Skeletal muscle cell (primary cell): ENCODE measurements around the gene ATP2C2.
"Not testable (repeated sequence)": the region's sequence is repeated elsewhere in the genome, so short reads cannot be mapped to it uniquely, and the experiment has no call there.

Source experiments
- DNase-seq: peaks from one replicate; pipeline ENCODE4 v3.0.0-alpha.2; 2010; ENCODE audit warnings: low read depth
- H3K4me3 ChIP-seq: 2 replicates; pipeline ENCODE4 v1.5.1; 2011; ENCODE audit warnings: low read depth, mild to moderate bottlenecking, control low read depth, low read length, moderate library complexity

The ATP2C2 gene

DNA sequence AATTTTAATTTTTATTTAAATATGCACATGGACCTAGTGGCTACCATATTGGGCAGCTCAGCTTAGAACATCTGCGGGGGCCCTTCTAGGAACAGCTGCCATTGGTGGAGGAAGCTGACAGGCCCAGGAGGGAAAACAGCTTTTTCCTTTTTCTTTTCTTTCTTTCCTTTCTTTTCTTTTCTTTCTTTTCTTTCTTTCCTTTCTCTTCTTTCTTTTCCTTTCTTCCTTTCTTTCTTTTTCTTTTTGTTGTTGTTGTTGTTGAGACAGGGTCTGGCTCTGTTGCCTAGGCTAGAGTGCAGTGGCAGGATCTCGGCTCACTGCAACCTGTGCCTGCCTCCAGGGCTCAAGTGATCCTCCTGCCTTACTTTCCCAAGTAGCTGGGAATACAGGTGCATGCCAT, 43.4 kb downstream of the ATP2C2 start:
- DNase-seq = no peak
- no peak overlapping the region for H3K4me3 ChIP-seq

DNA sequence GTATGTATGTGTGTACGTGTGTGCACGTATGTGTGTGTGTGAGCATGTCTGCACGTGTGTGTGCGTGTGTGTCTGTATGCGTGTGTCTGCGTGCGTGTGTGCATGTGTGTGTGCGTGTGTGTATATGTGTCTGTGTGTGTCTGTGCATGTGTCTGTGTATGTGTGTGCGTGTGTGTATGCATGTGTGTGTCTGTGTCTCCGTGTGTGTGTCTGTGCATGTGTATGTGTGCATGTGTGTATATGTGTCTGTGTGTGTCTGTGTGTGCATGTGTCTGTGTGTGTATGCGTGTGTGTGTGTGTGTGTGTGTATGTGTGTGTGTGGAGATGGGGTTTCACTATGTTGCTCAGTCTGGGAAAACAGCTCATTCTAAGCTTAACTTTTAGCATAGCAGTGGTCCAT, 43.9 kb downstream of the ATP2C2 start:
- H3K4me3 ChIP-seq = no peak overlapping the region
- no peak for DNase-seq

DNA sequence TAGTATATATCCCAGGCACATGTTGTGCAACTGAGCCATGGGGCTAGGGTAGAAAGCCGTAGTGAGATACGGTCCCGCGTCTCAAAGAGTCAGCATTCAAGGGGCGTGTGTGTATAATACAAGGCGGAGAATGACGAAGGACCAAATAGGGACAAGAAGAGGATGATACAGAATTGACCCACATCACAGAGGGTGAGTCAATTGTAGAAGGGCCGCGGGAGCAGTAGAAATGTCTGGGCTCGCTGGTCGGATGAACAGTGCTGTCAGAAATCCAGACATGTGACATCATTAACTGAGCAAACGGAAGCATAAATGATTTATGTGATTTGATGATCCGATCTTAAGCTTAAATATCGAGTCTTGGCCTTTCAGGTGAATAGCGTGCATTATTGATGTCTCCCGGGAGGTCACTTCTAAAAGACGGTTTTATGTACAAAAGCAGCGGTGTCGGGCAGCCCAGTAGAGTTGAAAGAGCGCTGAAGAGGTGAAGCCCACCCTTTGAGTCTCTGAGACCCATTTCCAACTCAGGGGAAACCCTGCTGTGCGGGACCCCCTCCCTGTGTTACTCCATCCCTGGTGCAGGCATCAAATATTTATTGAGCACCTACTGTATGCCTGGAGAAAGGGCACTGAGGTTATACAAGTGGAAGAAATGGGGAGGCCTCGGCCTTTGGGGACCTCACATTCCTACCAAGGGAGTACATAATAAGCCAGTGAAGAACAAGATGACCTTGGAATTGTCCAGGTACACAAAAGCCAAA, 45.1 kb downstream of the ATP2C2 start:
- H3K4me3 ChIP-seq = no peak overlapping the region
- DNase-seq = no peak

DNA sequence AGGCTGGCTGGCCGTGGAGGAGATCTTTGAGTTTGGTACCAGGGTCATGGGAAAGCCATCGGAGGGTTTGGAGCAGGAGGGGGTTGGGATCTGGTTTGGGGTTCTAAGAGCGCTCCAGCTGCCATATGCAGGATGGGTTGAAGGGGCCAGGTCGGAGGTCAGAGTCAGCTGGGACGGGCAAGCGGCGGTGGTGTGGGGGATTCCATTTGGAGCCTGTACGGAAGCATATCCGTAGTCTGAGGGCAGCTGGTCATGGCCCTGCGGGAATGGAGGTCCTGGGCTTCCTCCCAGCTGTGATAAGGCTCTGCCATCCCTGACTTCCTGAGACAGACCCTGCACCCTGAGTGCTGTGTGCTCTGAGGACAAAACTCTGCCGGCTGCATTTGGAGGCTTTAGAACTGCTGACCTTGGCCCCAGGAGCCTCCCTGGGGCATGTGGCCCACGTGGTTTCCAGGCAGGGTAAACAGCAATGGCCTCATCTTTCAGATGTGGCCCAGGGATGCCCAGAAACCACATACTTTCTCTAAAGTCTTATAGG, 46.5 kb downstream of the ATP2C2 start:
- DNase-seq = no peak

DNA sequence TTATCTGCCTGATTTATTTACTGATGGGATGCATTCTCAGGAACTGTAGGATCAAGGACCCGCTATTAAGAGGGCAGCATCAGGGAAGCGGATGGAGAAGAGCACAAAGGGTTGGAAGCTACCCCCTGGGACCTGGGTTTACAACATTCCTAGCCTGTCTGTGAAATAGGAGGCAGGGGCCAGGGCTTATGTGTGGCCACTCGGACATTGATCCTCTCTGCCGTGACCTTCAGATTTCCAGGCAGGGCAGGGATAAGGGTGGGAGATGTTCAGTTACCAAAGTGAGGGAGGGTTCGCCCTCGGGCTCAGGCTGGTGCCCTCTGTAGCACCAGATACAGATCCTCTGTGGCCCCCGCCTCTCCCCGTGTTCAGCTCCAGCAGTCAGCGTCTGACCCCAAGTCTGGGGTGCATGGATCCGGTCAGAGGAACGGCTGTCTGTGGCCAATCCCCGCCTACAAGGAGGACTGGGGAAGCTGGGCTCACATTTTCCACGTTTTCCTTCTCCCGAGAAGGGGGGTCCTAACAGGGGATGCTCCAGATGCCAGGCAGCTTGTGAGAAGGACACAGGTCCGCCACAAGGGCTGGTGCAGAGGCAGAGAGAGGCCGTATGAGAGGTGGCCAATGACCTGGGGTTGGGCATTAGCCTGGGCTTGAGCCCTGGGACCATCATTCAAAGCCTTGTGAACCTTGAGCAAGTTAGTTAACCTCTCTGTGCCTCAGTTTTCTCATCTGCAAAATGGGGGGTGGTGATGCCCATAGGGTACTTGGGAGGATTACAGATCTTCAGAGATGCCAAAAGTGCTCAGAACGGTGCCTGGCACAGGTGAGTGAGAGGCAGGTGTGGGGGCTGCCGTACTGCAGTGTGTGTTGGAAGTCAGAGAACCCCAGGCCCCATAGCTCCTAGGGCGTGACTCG, 48.3 kb downstream of the ATP2C2 start:
- no peak overlapping the region for H3K4me3 ChIP-seq
- no peak for DNase-seq

More for the DNA sequence above, 46.5 kb downstream of the ATP2C2 start:
- H3K4me3 ChIP-seq = no peak overlapping the region

DNA sequence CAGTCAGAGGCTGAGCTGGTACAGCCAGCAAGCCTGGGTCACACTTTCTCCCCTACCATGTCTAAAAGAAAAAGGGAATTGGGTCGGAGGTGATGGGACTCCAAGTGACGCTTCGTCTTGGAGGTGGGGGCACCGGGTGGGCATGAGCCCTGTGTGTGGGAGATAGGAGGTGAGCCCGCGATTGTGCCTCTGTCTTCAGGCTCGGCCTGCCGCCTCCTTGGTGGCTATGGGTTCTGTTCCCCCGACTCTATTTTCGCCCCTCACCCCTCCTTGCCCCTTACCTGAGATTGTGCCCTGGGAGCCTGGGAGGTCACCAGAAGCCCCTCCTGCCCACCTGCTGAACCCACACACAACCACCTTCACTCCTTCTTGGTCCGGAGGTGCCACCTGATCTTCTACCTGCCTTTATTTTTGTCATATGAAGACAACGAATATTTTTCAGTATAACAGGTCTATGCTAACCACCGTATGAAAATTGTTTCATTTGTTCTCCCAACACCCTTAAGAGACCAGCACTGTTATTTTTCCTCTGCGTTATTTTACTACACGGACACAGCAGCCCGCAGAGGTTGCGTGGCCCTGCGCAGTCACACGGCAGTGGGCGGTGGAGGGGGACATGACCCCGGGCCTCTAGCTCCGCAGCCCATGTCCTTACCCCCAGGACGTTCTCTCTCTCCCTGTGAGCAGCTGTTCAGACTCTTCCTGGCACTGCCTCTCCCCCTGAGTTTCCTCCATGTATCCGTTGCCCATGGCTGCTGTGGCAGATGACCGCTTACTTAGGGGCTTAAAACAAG, 49.9 kb downstream of the ATP2C2 start:
- no peak overlapping the region for H3K4me3 ChIP-seq
- no peak for DNase-seq

DNA sequence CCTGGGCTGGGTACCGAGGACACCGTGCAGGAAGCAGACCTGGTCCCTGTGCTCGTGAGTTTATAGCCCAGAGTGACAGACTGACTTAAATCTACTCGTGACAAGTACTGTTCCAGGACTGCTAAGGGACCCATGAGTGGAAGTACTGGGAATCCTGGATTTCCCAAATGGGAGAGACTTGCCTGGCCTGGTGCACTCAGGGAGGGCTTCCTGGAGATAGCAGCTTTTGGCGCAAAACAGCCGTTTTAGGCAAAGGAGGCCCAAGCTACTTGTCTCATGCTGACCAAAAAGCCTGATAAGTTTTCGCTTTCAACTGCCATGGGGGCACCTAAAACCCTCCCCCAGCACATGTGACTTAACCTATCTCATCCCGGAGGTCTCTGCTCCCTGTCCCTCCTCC, 51.4 kb downstream of the ATP2C2 start:
- DNase-seq = no peak
- H3K4me3 ChIP-seq = no peak overlapping the region

DNA sequence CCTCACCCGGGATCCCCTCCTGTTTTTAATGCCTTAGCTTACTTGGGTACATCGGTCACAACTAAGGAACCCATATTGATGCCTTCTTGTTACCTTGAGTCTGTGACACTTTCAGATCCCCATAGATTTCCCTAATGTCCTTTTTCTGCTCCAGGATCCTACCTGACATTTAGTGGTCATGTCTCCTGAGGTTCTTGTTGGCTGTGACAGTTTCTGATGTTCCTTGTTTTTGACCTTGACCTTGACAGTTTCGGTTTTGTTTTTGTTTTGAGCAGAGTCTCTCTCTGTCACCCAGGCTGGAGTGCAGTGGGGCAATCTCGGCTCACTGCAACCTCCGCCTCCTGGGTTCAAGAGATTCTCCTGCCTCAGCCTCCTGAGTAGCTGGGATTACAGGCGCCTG, 52.2 kb downstream of the ATP2C2 start:
- not testable (repeated sequence) for DNase-seq, H3K4me3 ChIP-seq

DNA sequence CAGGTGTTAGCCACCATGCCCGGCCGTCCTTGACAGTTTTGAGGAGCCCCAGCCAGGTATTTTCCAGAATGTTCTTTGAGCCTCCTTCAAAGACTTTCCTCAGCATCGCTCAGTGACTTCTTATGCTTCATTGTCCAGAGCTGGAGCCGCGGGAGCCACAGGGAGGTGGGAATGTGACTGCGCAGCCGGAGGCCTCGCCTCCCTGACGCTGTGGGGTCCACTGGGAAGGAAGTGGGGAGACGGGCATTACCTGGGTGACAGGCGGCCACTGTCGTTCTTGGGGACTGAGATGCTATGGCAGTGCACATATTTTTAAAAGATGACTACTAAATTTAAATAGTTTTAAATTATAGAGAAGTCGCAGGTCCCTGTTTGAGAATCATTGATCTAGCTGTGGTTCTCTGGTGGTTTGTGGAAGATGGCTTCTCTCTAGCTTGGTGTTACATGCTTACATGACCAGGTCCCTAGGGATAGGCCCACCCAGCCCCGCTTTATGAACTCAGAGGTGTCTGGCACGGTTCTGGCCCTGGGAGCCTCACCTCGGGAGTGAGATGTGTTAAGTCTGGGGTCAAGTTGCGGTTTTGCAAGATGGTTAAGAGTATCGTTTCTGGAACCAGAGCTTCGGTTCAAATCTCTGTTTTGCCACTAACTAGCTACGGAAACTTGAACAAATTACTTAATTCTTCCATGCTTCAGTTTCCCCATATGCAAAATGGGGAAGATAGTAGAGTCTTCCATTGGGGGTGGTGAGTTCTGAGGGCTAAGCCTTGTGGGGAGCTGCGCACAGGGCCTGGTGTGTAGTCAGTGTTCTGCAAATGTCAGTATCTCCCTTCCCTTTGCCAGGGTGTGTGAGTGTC, 53.0 kb downstream of the ATP2C2 start:
- no peak for DNase-seq
- no peak overlapping the region for H3K4me3 ChIP-seq

DNA sequence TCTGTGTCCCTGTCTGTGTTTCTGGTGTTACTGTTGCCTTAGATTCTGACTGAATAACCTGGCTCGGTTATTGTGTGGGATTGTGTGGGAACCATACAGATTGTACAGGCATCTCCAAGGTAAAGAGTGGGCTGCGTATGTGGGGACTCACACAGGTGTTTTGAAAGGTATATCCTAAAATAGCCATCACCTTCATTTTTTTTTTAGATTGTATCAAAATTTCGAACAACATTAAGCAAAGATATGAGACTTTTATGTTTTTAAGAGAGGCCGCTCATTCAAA, 53.5 kb downstream of the ATP2C2 start:
- DNase-seq = no peak
- no peak overlapping the region for H3K4me3 ChIP-seq

DNA sequence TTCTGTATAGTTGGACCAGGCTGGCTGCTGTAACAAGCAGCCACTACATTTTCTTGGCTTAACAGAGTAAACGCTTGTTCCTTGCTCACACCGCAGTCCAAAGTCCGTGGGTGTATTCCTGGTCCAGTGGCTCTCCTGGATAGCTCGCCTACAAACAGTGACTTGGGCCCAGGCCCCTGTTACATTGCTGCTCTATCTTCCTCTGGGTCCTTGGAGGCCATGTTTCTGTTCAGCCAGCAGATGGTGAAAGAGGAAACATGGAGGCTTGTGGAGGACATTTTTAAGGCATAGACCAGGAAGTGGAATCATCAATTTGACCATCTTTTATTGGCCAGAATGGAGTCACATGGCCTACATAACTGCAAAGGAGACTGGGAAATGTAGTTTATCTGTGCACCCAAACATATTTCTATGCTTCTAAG, 55.1 kb downstream of the ATP2C2 start:
- DNase-seq = no peak

DNA sequence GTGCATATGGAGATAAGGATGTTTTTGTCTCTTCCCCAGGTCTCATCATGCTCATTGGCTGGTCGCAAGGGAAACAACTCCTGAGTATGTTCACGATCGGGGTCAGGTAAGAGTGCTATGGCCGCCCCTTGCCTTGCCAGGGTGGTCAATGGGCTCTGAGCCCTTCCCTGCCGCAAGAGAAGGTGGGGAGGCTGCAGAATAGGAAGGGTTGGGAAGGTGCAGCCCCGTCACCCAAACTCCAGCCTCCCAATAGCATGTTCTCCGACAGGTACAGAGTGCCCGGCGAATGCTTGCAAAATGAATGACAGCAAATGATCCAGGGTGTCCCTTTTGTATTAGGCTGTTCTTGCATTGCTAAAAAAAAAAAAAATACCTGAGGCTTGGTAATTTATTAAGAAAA, 57.4 kb downstream of the ATP2C2 start:
- H3K4me3 ChIP-seq = no peak overlapping the region

More for the DNA sequence above, 55.1 kb downstream of the ATP2C2 start:
- no peak overlapping the region for H3K4me3 ChIP-seq

DNA sequence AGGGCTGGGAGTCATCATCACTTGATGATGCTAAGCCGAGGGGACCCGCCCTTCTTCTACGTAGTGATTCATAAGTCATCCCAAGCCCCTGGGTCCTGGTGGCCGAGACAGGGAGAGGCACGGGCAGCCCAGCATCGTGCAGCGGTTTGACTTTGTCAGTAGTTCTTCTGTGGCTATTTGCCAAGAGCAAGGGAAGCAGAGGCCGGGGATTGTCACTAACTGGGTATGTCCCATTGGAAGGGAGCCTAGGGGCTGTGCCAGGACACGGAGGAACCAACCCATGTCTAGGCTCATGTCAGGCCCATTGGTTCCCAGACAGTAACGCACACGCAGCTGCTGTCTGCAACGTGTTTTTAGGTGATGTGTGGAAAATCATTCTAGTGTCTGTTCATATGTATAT, 58.5 kb downstream of the ATP2C2 start:
- H3K4me3 ChIP-seq = no peak overlapping the region
- no peak for DNase-seq

More for the DNA sequence above, 57.4 kb downstream of the ATP2C2 start:
- DNase-seq = no peak

DNA sequence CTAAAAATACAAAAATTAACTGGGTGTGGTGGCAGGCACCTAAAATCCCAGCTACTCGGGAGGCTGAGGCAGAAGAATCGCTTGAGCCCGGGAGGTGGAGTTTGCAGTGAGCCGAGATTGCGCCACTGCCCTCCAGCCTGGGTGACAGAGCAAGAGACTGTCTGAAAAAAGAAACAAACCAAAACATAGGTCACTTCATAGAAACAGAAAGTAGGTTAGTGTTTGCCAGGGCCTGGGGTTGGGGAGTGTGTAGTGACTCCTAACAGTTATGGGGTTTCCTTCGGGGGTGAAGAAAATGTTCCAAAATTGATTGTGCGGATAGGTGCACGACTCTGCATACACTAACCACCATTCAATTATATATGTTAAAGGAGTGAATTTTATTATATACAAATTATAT, 59.2 kb downstream of the ATP2C2 start:
- no peak overlapping the region for H3K4me3 ChIP-seq
- no peak for DNase-seq

DNA sequence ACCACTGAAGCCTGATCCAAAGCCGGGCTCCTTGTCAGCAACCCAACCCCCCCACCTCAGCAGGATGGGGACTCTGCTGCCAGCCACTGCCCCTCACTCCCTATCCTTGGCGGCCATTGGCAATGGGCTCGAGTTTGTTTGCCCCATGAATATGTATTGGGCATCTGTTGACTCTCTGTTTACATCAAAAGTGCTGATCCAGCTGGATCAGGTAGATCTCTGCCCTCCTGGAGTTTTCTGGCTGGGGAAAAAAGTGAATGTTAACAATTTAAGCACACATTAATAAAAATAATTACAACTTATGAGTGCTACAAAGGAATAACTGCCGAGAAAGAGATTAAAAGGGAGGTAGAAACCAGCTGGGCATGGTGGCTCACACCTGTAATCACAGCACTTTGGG, 62.5 kb downstream of the ATP2C2 start:
- no peak for DNase-seq
- no peak overlapping the region for H3K4me3 ChIP-seq

DNA sequence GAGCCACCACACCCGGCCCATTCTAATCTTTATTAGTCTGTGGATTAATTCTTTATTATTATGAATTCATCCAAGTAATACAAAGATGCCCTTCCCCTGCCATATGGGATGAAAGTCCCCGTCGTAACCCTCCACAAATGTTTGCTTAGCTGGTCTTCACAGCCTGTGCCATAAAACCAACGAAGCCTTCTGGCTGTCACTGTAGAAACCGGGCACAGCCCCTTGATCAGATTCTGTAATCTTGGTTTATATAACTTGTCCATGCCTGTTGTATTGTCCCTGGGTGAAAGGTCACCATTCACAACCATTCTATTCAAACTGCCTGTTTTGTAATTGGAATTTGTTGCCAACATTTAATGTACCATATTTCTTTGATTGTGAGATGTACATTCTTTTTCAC, 66.5 kb downstream of the ATP2C2 start:
- DNase-seq = no peak
- H3K4me3 ChIP-seq = no peak overlapping the region

DNA sequence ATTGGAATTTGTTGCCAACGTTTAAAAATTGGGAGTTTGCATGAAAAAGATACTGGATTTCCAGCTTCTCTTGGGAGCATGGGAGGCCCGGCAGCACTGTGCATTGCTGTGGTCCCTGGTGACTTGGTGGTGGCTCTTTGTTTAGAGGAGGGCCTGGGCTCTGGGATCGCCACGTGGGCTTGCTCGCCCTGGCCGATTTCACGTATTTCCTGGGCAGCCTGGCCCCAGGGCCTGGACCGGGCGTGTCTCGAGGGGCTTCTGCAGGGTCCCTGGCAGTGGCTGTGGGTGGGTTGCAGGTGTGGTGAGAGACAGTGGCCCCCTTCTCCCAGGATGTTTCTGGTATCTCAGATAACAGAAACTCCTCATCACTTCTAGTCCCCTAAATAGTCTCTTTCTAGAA, 67.9 kb downstream of the ATP2C2 start:
- H3K4me3 ChIP-seq = no peak overlapping the region
- no peak for DNase-seq

DNA sequence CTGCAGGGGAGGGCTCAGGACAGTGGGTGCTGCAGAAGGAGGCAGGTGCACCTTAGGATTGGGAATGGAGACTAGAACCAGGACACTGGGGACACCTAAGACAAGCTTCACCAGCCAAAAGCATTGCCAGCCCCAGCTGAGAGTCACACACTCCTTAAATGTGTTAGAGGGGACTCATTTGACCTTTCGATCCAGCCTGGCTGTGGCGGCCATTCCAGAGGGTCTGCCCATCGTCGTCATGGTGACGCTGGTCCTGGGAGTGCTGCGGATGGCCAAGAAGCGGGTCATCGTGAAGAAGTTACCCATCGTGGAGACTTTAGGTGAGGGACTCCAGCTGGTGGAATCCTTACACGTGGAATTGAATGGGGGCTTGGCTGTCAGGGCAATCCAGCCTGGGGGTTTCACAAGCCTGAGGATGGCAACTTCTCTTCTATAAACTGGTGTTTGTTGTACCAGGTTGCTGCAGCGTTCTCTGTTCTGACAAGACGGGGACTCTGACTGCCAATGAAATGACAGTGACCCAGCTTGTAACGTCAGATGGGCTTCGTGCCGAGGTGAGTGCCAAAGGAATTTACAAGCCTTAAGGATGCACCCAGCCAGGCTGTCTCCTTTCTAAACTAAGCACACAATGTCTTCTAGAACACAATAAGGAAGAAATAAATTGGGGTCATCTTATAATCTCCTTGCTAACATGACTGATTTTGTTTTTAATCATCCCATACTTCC, 70.8 kb downstream of the ATP2C2 start:
- DNase-seq = no peak
- H3K4me3 ChIP-seq = no peak overlapping the region
